HG03469 (cell line): Measurements from ENCODE around the gene CD4.
A peak's percentile ranks its signal among the peaks of the same experiment; 100 is the strongest.
"Not testable (repeated sequence)": the region's sequence is repeated elsewhere in the genome, so short reads cannot be mapped to it uniquely, and the experiment has no call there.

Experiments
- ATAC-seq: cut with Tn5 transposase; IDR thresholded peaks from one replicate; pipeline ENCODE4 v1.9.1; 2021; ENCODE audit warnings: mild to moderate bottlenecking, moderate library complexity, moderate number of reproducible peaks; ENCODE audit not compliant: unreplicated experiment

The CD4 gene

DNA sequence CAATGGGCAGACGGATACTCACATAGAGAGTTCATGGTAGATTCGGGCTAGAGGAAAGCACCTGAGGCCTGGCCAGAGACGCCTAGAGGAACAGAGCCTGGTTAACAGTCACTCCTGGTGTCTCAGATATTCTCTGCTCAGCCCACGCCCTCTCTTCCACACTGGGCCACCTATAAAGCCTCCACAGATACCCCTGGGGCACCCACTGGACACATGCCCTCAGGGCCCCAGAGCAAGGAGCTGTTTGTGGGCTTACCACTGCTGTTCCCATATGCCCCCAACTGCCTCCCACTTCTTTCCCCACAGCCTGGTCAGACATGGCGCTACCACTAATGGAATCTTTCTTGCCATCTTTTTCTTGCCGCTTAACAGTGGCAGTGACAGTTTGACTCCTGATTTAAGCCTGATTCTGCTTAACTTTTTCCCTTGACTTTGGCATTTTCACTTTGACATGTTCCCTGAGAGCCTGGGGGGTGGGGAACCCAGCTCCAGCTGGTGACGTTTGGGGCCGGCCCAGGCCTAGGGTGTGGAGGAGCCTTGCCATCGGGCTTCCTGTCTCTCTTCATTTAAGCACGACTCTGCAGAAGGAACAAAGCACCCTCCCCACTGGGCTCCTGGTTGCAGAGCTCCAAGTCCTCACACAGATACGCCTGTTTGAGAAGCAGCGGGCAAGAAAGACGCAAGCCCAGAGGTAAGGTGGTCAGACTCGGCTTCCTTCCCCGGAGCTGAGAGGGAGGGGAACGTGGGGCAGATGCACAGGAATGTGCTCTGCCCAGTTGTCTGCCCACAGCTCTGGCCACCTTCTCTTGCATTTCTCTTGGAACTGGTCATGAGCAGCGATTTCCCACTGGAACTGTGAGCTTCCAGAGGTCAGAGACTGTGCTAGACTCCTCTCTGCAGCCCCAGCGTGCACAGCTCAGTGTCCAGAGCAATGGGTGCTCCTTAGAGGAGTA, at the start of gene CD4:
CD4 (plus strand) TSS at position 557 of the 953 bp plus-strand sequence. CDS start 10,611 bp downstream, outside the sequence.
- ATAC-seq, result no peak

- ATAC-seq, result not testable (repeated sequence)
These were observed 47.2 kb upstream of the CD4 start for GRCh38 chr12:6742080-6742479.

- no peak for ATAC-seq
These were observed 46.5 kb upstream of the CD4 start for GRCh38 chr12:6742834-6743233.

GRCh38 chr12:6743300-6743699, 46.0 kb upstream of the CD4 start:
- not testable (repeated sequence) for ATAC-seq

DNA sequence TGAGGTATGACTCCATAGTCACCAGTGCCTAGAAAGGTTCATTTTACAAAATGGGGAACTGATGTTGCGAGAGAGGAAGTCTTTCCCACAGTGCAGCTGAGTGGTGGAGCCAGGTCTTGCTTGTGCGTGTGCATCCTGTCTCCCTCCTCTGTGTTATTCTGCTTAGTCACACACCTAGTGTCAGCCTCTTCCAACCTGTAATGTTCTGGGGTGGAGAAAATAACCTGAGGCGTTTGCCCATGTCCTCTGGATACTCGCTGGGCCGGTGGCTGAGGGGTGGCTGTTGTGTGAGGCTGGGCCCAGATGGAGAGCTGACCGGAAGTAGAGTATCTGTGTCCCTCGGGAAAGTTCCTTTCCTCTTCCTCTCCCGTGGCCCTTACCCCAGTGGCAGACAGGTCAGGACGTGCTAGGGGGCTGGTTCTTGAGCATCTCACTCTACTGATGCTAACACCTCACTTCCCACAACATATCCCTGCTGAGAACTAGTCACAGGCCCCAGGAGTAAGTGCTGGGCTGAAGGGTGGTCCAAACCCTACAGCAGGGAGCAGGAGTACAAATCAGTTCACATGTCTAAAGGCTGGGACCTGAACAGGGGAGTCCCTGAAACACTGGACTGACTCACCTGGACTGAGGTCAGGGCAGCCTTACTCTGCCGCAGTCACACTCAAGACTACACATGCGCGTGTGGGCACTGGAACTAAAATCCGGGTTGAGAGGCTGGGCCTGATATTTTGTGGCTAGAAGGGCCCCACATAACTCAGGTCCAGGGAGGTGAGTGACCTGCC, 43.4 kb upstream of the CD4 start:
- ATAC-seq, result no peak

- ATAC-seq, result no peak
These were observed 42.1 kb upstream of the CD4 start for GRCh38 chr12:6747216-6747615.

- no peak for ATAC-seq
These were observed 40.6 kb upstream of the CD4 start for GRCh38 chr12:6748761-6749160.

DNA sequence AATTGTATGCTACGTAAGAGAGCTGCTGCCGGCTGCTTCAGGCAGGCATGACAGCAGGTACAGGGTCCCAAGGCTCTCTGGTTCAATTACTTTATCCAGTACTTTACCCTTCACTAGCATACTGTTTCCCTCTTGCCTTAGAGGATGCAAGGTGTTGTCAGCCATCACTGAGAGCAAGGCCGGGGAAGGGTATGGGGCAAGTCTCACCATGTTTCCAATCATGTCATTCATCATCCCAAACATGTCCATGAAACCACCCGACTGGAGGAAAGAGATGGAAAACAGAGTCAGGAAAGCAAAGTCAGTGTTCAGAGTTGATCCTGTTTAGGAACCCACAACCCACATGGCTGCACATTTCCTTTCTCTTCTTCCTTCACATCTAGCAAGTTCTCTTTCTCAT, 38.8 kb upstream of the CD4 start:
- ATAC-seq, result no peak

- ATAC-seq, result no peak
These were observed 37.6 kb upstream of the CD4 start for GRCh38 chr12:6751767-6752166.

GRCh38 chr12:6752167-6752920, 37.0 kb upstream of the CD4 start:
- no peak for ATAC-seq

DNA sequence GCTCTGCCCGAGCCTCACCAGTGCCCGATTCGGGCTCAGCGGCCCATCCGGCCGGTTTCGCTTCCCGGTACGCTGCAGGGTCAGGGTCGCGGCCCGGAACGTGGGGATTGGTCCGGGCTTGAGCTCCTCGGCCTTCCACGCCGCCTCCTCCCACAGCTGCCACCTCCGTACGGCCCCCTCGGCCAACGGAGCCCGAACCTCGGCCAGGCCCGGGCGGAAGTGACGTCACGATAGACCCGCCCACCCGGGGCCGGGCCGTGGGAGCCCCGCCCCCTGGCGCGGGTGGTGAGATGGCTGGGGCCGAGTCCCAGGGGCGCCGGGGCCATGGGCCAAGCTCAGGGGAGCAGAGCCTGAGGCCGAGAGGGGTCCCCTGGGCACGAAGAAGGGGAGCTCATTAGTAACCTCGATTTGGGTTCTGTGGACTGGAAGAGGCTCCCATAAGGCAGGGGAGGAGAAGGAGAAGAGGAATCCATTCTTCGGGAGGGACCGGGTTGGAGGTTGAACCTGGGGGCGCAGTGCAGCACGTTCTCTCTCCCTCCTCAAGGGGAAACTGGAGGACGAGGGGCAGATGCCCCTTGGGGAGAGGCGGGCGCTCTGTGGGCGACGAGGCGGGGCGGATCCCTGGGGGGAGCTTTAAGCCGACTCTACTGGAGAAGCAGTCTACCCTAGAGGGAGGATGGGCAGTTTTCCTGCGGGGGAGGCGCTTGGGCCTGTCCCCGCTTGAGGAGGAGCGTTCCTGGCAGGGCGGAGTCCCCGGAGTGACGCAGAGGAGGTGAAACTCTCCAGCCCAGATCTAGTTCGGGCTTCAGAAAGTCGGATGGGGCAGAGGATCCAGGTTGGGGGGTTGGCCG, 36.2 kb upstream of the CD4 start, which contains the start of gene MLF2:
MLF2 (minus strand) TSS at position 221 of the 851 bp plus-strand sequence. CDS start 807 bp downstream, outside the sequence.
- peak; percentile 75 for ATAC-seq

- no peak for ATAC-seq
These were observed 35.5 kb upstream of the CD4 start for GRCh38 chr12:6753772-6754356.

DNA sequence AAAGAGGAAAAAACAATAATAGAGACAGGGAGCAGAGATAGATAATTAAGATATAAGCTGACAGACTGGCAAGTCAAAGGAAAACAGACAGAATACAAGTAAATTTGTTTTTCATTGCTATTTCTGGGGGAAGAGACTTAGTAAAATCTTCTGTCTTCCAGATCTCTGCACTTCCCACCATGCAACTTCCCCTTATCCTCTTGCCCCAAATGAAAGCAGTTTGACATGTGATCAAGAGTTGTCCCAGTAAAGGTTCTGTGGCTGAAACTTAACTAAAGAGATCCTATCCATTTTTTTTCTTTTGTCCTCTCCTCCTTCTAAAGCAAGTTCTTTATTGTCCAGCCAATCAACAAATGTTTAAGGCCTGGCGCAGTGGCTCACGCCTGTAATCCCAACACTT, 34.9 kb upstream of the CD4 start:
- no peak for ATAC-seq

- no peak for ATAC-seq
These were observed 32.2 kb upstream of the CD4 start for GRCh38 chr12:6757028-6757690.

GRCh38 chr12:6758506-6759095, 30.7 kb upstream of the CD4 start:
- ATAC-seq, result no peak

- no peak for ATAC-seq
These were observed 29.6 kb upstream of the CD4 start for GRCh38 chr12:6759741-6760140.

DNA sequence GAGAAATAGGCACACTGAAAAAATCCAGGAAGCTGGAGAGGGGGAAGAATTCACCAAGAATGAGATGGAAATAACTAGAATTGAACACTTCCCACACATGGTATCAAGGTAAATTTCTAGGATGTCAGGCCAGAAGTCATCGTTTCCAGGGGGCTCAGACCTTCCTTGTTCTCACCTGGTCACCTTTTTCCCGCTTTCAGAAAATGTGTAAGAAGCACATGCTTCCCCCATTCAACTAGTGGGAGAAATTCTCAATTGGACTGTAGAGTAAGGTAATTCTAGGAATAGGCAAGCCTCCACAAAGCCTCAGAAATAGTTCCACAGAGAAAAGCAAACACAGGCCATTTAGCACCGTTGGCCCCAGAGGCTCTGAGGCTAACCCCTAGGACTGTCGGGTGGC, 25.9 kb upstream of the CD4 start:
- no peak for ATAC-seq

DNA sequence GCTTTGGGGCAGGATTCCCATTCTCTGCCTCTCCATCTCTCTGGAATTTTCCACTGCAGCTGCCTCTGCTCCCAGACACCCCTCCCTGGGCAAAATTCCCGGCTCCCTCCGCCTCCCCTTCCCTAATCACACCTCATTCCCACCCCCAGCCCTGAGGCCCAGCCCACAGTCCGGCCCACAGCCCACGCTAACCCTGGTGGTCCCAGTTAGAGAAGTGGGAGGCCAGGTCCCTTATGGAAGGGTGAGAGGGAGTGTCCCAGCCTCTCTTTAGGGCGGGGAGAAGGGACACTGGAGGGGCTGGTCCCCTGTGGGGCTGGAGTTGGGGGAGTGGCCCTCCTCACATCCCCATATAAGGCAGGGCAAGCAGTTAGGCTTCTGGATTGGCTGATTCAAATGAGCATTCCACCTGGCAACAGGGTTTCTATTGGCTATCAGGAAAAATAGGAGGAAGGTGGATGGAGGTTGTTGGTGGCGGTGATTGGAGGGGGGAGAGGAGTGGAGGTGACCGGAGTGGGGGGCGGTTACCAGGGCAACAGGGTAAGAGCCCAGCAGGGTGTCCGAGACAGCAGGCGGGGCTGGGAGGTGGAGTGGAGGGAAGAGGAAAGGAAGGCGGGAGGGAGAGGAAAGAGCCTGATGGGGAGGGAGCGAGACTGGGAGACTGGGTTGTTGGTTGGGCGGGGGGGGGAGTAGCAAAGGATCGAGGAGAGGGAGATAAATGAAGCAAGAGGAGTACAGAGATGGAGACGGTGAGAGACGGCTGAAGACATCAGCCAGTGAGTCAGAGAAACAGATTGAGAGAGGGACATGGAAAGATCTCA, 25.1 kb upstream of the CD4 start:
- peak; percentile 72 for ATAC-seq
